GM21723 (cell line): ENCODE data around the gene MPRIP.

Experiments
- ATAC-seq: cut with Tn5 transposase; IDR thresholded peaks from one replicate; pipeline ENCODE4 v1.9.1; 2021; ENCODE audit warnings: mild to moderate bottlenecking, moderate library complexity; ENCODE audit not compliant: unreplicated experiment

The MPRIP gene

GRCh38 chr17:17084317-17084835 is 42.1 kb downstream of the MPRIP start:
- no peak for ATAC-seq

GRCh38 chr17:17084941-17085340 is 42.7 kb downstream of the MPRIP start:
- ATAC-seq, result no peak

- no peak for ATAC-seq
Measured at GRCh38 chr17:17086585-17086984, 44.3 kb downstream of the MPRIP start.

DNA sequence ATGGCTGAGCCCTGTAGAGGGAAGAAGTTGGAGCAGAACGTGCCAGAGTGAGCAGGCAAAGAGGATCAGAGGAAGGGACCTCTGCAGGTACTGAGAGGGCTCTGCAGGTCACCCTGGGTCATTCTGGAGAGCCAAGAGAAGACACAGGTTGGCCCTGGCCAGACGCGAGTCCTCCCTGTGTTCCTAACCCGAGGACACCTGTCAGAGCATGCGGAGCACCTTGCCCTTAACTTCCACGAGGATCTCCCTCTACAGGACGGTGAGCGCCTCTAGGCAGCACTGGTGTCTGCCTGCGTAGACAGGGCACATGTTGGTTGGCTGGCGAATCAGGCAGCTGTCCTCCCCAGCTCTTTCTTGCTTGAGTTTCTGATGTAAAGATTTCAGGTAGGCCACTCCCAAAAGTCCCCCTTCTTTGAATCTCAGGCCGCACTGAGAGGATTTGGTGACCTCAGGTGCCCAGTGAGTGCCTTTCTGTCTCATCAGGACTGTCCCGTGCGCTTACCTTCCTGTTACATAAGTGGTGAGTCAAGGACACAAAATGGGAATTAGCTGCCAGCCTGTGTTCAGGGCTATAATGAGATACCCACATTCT is 45.3 kb downstream of the MPRIP start:
- ATAC-seq, result no peak

DNA sequence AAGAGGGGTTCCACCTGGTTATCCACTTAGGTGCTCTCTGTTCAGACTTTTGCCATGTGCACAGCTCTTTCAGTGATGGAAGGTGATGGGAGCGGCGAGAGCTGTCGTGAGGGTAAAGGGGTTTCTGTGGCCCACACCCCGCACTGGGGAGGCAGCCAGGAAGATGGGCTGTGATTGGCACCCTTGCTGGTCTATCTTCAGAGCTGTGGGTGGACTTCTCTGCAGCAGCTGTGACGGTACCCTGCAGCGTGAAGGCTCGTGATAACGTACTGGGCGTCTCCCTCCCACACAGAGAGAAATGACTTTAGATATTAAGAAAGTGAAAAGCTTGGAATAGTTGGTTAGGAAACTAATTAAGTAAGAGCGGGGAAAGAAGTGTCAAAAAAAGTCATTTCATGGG is 45.8 kb downstream of the MPRIP start:
- no peak for ATAC-seq

DNA sequence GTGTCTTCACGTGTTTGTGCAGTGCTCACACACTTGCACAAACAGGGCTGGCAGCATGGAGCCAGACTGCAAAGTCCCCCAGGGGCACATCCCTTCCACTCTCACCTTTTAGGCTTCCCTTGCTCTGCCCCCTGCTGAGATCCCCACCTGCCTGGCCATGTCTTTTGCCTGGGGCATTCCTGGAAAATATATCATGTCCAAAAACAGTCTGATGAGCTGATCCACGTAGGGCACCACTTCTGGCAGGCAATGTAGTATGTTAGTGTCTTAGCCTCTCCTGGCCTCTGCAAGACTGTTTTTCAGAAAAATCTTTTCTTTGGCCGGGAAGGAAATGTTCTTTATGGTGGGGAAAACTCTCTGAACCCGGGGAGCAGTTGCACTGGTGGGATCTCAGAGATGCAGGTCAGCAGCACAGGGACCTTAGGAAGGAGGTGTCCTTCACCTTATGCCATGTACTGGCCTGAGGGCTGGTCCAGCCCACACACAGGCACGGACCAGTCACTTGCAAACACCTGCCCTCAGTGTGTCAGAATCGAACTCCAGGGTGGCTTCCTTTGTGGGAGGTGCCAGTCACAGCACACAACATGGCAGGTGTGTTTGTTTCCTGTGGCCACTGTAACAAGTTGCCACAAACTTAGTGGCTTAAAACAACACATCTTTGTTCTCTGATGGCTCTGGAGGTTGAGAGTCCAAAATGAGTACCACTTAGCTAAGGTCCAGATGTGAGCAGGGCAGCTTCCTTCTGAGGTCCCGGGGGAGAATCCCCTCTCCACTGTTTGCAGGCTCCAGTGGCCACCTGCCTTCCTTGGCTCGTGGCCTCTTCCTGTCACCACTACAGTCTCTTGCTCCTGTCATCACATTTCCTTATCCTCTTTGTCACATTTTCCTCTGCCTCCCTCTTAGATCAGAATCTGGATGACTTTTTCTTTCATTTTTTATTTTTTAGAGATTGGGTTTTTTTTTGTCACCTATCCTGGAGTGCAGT is 46.6 kb downstream of the MPRIP start:
- no peak for ATAC-seq

DNA sequence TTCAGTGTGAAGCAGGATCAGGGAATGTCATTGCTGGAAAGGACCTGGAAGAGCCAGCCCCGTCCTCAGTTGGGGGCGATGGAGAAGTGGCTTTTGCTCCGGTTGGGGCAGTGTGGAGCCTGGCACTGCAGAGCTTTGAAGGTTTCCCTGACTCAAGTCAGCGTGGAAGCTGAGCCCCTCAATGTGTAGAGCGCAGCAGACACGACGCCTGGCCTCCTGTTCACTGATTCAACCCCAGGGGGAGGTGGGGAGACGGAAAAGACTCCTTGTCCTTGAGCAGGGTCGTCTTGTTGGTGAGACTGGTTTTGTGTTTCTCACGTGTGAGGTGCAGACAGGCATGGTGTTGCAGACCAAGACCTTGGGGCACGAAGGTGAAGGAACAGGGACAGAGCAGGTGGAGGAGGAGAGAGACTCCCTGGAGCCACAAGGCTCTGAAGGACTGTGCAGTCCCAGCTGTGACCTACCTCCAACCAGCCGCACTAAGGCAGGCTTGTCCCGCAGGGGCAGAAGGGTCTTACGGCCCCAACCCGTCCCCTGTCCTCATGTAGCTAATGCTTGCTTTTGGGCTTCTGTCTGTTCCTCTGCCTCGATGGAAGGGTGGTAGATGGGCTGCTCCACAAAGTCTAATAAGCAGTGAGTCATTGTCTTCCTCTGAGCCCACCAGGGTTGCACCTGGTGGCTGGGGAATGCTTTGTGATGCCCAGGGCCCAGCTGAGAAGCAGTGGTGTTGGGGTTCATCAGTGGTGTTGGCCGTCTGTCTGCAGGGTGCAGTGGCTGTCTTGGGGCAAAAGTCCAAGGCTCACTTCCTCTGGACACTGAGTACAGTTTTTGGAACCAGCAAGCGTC is 47.8 kb downstream of the MPRIP start:
- no peak for ATAC-seq

GRCh38 chr17:17090642-17091103 is 48.4 kb downstream of the MPRIP start:
- no peak for ATAC-seq

DNA sequence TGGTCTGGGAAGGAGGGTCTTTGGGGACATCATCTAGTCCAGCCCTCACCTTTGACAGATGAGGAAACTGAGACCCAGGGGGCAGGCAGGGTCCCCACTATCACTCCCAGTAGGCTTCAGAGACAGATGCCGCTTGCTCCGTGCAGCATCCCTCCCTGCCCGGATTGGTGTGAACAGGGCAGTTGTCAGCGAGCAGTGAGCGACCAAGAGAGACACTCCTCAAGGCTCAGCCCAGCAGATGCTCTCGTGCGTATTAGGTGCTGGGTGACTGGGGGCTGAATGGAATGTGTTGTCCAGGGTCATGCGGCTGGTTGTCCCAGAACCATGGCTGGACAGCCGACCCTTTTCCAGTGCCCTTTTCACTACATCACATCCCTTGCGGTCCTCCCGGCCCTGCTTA is 49.0 kb downstream of the MPRIP start:
- no peak for ATAC-seq

GRCh38 chr17:17091856-17092756 is 49.8 kb downstream of the MPRIP start:
- no peak for ATAC-seq

DNA sequence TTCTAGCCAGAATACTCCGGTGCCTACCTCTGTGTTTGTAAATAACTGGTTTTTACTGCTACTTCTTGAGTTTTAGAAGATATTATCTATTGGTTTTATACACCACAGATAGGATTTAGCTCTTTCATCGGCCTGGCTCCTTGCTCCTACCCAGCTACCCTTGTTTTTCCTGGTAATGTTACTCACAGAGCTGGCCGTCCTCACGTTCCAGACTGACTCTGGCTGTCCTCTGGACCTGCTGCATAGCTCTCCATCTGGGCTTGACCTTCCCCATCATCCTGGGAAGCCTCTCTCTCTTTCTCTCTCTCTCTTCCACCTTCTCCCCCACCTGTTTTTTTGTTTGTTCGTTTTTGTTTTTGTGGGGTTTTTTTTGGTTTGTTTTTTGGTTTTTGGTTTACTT is 51.5 kb downstream of the MPRIP start:
- no peak for ATAC-seq

DNA sequence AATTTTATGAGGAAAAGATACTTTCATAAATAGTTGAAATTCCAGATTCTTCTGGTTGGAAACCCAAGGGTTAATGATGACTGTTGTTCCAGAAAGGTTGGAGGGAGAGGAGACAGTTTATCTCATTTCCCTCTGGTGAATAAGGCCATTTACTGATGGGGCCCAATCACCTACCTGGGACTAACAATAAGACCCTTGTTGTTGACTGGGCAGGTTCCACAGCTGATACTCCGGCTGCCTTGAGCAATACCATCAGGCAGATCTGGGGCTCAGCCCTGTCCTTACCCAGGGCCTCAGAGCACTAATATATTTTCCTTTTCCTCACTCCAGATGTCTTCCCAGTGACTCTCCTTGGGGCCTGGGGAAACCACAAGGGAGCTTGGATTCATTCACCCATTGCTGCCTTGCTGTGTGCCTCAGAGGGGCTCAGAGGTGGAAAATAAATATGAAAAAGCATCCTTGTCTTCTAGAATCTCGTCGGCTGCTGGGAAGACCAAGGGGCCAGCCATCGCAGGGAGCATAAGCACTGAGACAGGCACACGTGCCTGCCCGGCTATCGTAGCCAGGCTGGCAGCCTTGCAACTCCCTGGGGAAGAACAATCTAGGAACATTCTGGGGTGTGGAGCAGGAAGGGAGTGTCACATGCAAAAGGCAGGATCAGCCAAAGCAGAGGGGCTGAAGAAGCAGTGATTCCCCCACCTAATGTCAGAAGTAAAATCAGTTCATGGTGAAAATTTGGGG is 54.4 kb downstream of the MPRIP start:
- ATAC-seq, result no peak

DNA sequence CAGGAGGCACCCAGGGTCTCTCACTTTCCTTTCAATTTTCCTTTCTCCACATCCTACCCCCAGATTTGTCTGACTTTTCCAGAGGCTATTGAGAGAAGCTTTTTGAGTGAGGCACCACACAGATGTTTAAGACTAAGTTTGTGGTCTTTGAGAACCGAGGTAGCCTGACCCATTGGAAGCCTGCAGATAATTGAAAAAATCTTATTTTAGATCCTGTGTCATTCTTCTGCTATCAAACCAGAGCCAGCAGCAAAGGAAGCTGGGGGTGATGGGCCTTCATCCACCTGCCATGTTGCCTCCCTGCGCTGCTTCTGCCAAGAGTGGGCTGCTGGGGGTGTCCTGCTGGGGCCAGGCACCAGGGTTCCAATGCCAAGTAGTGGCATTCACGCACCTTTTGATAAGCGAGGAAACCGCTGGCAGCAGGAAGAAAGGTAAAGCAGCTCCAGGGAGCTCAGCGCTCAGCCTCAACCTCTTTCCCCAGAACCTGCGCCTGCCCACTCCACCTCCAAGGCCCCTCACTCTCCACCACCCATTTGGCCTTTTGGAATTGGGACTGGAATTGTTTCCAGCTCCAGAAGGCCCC is 55.6 kb downstream of the MPRIP start:
- ATAC-seq, result no peak

DNA sequence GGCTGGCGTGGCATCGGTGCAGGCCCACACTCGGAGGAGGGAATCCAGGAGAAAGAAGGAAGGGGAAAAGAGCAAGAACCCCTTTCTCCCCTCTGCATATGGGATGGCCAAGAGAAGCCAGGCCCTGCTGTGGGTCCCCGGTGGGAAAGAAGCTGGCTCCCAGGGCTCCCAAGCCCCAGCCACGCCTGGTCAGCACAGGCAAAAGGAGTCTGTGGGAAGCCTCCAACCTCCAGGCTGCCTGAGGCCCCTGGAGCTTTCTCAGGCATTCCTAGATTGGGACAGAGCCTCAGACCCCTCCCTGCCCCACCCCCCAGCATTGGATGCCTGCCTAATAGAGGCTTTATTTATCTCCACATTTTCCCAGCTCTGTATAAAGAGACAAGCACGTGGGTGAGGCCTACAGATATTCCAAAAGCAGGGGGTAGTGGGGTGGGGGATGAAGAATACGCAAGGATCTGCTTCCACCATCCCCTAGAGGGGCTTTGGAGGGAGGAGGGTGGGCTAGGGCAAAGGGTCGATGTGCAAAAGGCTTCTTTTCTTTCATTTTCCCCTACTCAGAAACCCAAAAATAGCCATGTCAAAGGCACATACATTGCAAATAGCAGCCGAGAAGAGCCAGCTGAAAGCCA is 56.4 kb downstream of the MPRIP start:
- ATAC-seq, result no peak

- no peak for ATAC-seq
Measured at GRCh38 chr17:17102176-17102575, 59.9 kb downstream of the MPRIP start.

GRCh38 chr17:17103160-17103559 is 60.9 kb downstream of the MPRIP start:
- ATAC-seq, result no peak

DNA sequence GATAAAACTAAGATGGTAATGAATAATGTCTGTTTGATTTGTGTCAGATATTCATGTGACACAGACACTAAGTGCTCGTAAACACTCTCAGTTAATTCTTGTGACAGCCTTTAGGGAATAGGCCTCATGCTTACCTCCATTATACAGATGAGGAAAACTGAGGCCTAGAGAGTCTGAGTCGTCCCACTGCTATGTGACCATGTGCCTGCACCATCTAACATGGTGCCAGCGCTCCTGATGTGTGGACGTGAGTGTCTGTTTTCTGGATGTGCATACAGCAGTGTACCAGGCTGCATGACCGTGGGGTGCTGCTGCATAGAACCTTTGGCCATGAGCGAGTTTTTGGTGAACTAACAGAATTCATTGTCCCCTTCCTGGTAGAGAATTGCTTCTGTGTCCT is 61.8 kb downstream of the MPRIP start:
- ATAC-seq, result no peak

- ATAC-seq, result no peak
Measured at GRCh38 chr17:17104494-17104893, 62.2 kb downstream of the MPRIP start.

DNA sequence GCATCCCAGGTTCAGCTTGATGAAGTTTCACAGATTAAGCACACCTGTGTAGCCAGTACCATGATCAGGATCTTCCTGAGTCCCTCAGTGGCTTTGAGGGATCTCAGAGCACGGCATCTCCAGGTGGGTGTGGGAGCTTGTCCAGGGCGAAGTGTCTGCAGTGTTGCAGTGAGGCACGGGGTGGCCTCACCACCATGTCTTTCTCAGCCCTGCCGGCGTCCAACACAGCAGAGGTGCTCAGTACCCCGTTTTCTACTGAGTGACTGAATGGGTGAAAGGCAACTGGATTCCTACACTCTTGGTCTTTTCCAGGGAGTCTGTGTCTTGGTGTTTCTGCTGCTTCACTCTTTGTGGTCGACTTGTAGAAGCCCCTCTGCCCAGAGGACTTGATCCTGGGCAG is 63.7 kb downstream of the MPRIP start:
- ATAC-seq, result no peak
